Activated CD4-positive, alpha-beta T cell treated with anti-CD3 and anti-CD28 coated beads, Interleukin-10, Interleukin-2, amounts not matched to agents 100 ng/mL and 50 ng/mL, durations not matched to agents 16 hours and 8 hours (primary cell): ENCODE data around the gene KLRC4.
A peak's percentile ranks its signal among the peaks of the same experiment; 100 is the strongest.

Experiments
- DNase-seq: peaks from one replicate; pipeline ENCODE4 v3.0.0-alpha.2; 2020

Gene KLRC4

GRCh38 chr12:10366875-10367274 lies 42.7 kb downstream of the KLRC4 start:
- DNase-seq, result no peak

DNA sequence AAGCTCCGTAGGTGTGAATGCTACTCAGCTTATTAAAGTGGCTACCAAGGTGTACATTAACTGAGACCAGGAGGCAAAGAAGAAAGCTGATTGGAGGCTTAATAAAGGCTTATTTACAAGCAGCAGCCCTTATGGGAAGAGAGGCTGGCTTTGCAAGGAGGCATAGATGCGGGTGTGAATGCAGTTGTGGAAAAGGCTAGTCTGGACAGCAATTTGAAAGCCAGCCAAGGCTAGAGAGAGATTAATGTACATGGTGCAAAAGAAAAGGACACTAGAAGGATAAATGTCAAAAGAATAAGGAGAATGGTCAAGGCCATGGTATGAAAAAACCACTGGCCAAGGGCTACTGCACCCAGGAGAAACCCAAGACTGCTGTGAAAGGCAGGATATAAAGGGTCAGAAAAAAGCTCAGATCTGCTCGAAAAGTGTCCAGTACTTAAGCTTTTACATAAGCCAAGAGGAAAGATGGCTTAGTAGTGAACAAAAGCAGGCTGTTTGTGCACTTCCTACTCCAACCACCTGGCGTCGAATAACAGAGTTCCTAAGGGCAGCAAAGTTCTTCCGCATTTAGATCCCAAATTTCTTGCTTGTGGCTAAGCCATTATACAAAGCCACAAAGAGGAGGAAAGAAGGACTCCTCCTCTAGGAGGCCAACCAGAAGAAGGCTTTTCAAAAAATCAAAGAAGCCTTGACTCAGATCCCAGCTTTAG lies 43.7 kb downstream of the KLRC4 start:
- DNase-seq, result no peak

DNA sequence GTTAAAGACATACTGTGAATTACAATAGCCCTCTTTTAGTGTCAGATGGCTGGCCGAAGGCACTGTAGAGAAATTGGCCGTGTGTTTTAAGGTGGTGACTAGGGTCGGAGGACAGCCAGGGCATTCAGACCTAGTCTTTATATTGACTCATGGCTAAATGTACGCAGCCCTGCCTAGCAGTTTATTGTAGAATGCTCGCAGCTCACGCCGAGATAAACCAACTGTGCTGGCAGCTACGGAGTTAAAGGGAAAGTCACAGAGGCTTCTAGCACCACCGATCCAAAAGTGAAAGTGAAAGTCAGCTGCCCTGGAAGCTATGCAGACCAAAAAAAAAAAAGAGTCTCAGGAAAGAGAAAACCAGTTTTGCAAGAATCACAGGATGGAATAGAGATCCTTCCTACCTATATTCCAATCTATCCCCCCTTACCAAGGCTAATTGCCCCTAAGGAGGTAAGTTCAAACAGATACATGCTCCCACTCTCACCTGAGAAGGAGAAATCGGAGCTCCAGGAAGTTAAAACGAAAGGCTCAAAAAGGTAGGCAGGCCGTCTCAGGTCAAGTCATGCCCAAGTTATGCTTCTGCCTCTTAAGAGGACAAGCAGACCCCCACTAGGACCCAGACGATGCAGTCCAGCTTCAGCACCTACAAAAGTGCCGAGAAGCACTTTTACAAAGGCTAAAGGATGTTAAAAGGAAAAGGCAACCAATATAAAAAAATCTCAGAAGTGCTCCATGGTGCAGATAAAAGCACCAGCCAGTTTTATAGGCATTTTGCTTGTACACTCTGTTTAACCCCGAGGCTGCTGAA lies 44.5 kb downstream of the KLRC4 start:
- peak; percentile 69 for DNase-seq

DNA sequence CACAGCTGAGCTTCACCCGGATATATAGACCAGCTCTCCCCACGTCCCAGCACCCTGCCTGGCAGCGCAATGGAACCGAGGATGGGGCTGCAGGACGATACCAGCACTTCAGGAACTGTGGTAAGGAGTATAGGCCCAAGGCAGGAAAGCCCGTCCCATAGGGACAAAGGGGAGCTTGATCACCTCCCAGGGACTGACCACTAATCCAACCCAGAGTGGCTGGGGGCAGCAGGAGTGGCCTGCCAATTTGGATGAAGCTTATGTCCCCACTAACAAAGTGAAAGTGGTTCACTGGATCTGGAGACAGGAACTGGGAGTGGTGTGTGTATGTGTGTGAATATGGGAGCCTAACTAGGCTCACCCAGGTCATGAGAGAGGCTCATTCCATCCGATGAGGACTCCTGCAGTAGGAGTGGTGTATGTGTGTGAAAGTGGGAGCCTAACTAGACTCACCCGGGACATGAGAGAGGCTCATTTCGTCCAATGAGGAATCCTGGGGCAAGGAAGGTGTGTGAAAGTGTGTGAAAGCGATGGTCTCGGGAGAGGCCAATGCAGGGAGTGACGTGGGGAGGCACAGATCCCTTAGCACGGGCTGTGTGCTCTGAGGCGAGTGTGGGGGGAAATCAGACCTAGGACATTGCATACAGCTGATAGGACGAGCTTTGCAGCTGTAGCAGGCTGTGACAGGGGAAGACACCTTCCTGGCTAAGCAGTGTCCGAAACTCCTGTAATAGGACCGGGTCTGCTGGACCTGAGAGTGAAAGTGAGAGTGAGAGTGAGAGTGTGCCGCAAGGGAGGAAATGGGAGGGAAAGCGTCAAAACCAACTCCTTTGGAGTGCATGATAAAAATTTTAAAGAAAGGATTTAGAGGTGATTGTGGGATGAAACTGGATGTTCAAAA lies 45.4 kb downstream of the KLRC4 start:
- peak; percentile 48 for DNase-seq

DNA sequence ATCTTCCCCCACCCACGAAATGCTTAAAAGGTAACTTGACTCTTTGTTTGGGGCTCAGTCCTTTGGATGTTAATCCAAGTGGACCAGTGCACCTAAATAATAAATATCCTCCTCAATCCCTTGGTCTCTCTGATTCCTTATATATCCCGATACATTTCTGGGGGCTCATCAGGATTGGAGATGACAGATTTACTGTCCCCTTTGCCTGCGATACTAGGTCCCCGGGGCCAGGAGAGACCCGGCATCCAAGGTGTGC lies 46.0 kb downstream of the KLRC4 start:
- no peak for DNase-seq

- DNase-seq, result no peak
Observed at GRCh38 chr12:10362828-10363657, 46.5 kb downstream of the KLRC4 start.

GRCh38 chr12:10362325-10362724 lies 47.2 kb downstream of the KLRC4 start:
- DNase-seq, result no peak

DNA sequence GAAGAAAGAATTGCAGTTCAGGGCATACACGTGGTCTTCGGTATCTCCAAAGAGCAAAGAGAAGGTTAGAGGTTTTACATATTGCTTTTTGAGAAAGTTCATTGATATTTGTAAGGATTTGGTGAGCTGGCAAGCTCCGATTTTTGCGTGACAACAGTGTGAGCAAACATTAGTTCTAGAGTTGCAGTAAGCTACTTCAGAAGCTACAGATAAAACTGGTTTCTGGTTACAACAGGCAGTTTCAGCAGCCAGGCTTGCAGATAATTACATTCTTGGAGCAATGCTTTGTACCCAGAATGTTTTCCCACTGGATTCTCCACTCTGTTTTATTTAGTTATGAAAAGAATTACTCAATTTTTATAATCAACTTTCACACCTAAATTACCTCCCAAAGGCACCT lies 47.9 kb downstream of the KLRC4 start:
- no peak for DNase-seq

- DNase-seq, result no peak
Observed at GRCh38 chr12:10361084-10361483, 48.5 kb downstream of the KLRC4 start.

DNA sequence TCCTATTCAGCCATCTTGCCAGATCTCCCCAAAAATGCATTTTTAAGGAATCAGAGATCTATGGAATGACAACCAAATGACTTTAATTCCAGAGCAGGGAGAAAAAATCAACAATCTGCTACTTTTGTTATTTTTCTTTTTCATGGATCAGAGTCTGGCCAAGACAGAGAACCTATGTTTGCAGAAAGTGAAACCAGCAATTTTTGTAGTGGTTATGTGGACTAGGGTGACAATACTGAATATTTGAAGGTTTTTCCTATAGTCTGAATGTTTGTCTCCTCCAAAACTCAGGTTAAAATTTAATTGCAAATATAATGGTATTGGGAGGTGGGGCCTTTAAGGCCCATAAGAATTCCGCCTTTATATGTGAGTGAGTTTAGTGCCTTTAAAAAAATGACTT lies 50.6 kb downstream of the KLRC4 start:
- no peak for DNase-seq

DNA sequence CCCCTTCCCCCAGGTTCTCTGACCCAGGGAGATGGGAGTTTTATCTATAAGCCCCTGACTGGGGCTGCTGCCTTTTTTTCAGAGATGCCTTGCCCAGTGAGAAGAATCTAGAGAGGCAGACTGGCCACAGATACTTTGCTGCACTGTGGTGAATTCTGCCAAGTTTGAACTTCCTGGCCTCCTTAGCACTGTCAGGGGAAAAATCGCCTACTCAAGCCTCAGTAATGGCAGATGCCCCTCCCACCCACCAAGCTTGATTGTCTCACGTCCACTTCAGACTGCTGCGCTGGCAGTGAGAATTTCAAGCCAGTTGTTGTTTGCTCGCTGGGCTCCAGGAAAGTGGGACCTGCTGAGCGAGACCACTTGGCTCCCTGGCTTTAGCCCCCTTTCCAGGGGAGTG lies 51.4 kb downstream of the KLRC4 start:
- no peak for DNase-seq
